ENCODE data around the gene PDXDC1. TPM values are rescaled to one million over a fixed set of nuclear protein-coding genes. Genes with fewer than 3 reads are reported as not detected.
"Not testable (repeated sequence)": the region's sequence is repeated elsewhere in the genome, so short reads cannot be mapped to it uniquely, and the experiment has no call there.

Gene PDXDC1
- 31.7 TPM for polyA plus RNA-seq

GRCh38 chr16:14974656-14975417 is at the start of gene PDXDC1:
Gene PDXDC1, plus strand, starts transcription at chr16:14975026. Its CDS starts 174 bp downstream, at chr16:14975200.
- H3K9me3 Mint-ChIP-seq, H3K36me3 Mint-ChIP-seq, H3K27me3 Mint-ChIP-seq: not testable (repeated sequence)
- peak within 1 kb of the TSS; percentile 85 to 98 (median 96) for H3K4me3 Mint-ChIP-seq
- peak within 1 kb of the TSS; percentile 90 to 97 (median 96) for H3K27ac Mint-ChIP-seq
- peaks cover 22 to 26% (median 23%) of the 10 kb centered on the region in 3 donors for H3K4me1 Mint-ChIP-seq

GRCh38 chr16:14928064-14928714 is 46.6 kb upstream of the PDXDC1 start:
- not testable (repeated sequence) for H3K27me3 Mint-ChIP-seq, H3K9me3 Mint-ChIP-seq, H3K36me3 Mint-ChIP-seq, H3K4me1 Mint-ChIP-seq, H3K4me3 Mint-ChIP-seq, H3K27ac Mint-ChIP-seq

GRCh38 chr16:14929176-14929575 is 45.6 kb upstream of the PDXDC1 start:
- H3K27ac Mint-ChIP-seq, H3K4me1 Mint-ChIP-seq, H3K9me3 Mint-ChIP-seq, H3K4me3 Mint-ChIP-seq, H3K27me3 Mint-ChIP-seq, H3K36me3 Mint-ChIP-seq: not testable (repeated sequence)

- not testable (repeated sequence) for H3K36me3 Mint-ChIP-seq, H3K27me3 Mint-ChIP-seq, H3K4me3 Mint-ChIP-seq, H3K4me1 Mint-ChIP-seq, H3K9me3 Mint-ChIP-seq, H3K27ac Mint-ChIP-seq
Observed at GRCh38 chr16:14930246-14930645, 44.6 kb upstream of the PDXDC1 start.

GRCh38 chr16:14930971-14931370 is 43.9 kb upstream of the PDXDC1 start:
- H3K27ac Mint-ChIP-seq, H3K9me3 Mint-ChIP-seq, H3K27me3 Mint-ChIP-seq, H3K4me1 Mint-ChIP-seq, H3K4me3 Mint-ChIP-seq, H3K36me3 Mint-ChIP-seq: not testable (repeated sequence)

GRCh38 chr16:14932581-14933375 is 42.0 kb upstream of the PDXDC1 start:
- H3K9me3 Mint-ChIP-seq, H3K36me3 Mint-ChIP-seq, H3K4me1 Mint-ChIP-seq, H3K4me3 Mint-ChIP-seq, H3K27ac Mint-ChIP-seq, H3K27me3 Mint-ChIP-seq: not testable (repeated sequence)

- H3K36me3 Mint-ChIP-seq, H3K9me3 Mint-ChIP-seq, H3K4me3 Mint-ChIP-seq, H3K27me3 Mint-ChIP-seq, H3K4me1 Mint-ChIP-seq, H3K27ac Mint-ChIP-seq: not testable (repeated sequence)
Observed at GRCh38 chr16:14937143-14937542, 37.7 kb upstream of the PDXDC1 start, which contains the start of gene NPIPA1. Gene NPIPA1, plus strand, starts transcription at chr16:14937443. Its CDS starts 0 bp downstream, at chr16:14937443.

- H3K36me3 Mint-ChIP-seq, H3K27me3 Mint-ChIP-seq, H3K27ac Mint-ChIP-seq, H3K9me3 Mint-ChIP-seq, H3K4me1 Mint-ChIP-seq, H3K4me3 Mint-ChIP-seq: not testable (repeated sequence)
Observed at GRCh38 chr16:14937994-14938393, 36.8 kb upstream of the PDXDC1 start.

GRCh38 chr16:14942686-14943085 is 32.1 kb upstream of the PDXDC1 start:
- not testable (repeated sequence) for H3K9me3 Mint-ChIP-seq, H3K4me3 Mint-ChIP-seq, H3K27ac Mint-ChIP-seq, H3K27me3 Mint-ChIP-seq, H3K36me3 Mint-ChIP-seq, H3K4me1 Mint-ChIP-seq

GRCh38 chr16:14955546-14956231 is 19.1 kb upstream of the PDXDC1 start:
- Mint-ChIP-seq H3K4me3 (no peak overlapping the region), H3K9me3 (no peaks in the 10 kb centered on the region), H3K27me3 (peaks cover under 1% of the 10 kb centered on the region), H3K4me1 (no peaks in the 10 kb centered on the region), H3K36me3 (no peaks in the 10 kb centered on the region), H3K27ac (peak overlapping the region in 1 of 3 donors; percentile 27)

- peaks cover 9% of the 10 kb centered on the region for H3K27me3 Mint-ChIP-seq
- H3K27ac Mint-ChIP-seq: no peak overlapping the region
- H3K4me3 Mint-ChIP-seq: no peak overlapping the region
- H3K9me3 Mint-ChIP-seq: no peaks in the 10 kb centered on the region
- H3K4me1 Mint-ChIP-seq: peaks cover 0 to under 1% (median 0%) of the 10 kb centered on the region in 3 donors
- no peaks in the 10 kb centered on the region for H3K36me3 Mint-ChIP-seq
Observed at GRCh38 chr16:14957576-14958322, 17.1 kb upstream of the PDXDC1 start.

- Mint-ChIP-seq H3K4me1 (peaks cover 0 to 1% (median 0%) of the 10 kb centered on the region in 3 donors), H3K36me3 (no peaks in the 10 kb centered on the region), H3K27me3 (peaks cover 11% of the 10 kb centered on the region), H3K9me3 (peaks cover 0 to 2% (median 2%) of the 10 kb centered on the region in 3 donors), H3K4me3 (no peak overlapping the region), H3K27ac (no peak overlapping the region)
Observed at GRCh38 chr16:14958323-14958600, 16.6 kb upstream of the PDXDC1 start.

GRCh38 chr16:14958970-14959369 is 15.9 kb upstream of the PDXDC1 start:
- no peak overlapping the region for H3K27ac Mint-ChIP-seq
- H3K4me1 Mint-ChIP-seq: peaks cover 0 to 1% (median 0%) of the 10 kb centered on the region in 3 donors
- H3K9me3 Mint-ChIP-seq: peaks cover 0 to 8% (median 5%) of the 10 kb centered on the region in 3 donors
- no peak overlapping the region for H3K4me3 Mint-ChIP-seq
- H3K27me3 Mint-ChIP-seq: peaks cover 14% of the 10 kb centered on the region
- no peaks in the 10 kb centered on the region for H3K36me3 Mint-ChIP-seq

- H3K27ac Mint-ChIP-seq: no peak overlapping the region
- H3K36me3 Mint-ChIP-seq: no peaks in the 10 kb centered on the region
- peaks cover 20% of the 10 kb centered on the region for H3K27me3 Mint-ChIP-seq
- peaks cover 0 to 1% (median 0%) of the 10 kb centered on the region in 3 donors for H3K4me1 Mint-ChIP-seq
- peak overlapping the region in 1 of 4 donors; percentile 42 for H3K4me3 Mint-ChIP-seq
- peaks cover 0 to 8% (median 5%) of the 10 kb centered on the region in 3 donors for H3K9me3 Mint-ChIP-seq
Observed at GRCh38 chr16:14961405-14962186, 13.2 kb upstream of the PDXDC1 start.
